ENCODE data around the gene NOC2L.

GRCh38 chr1:945688-946556, 13.1 kb downstream of the NOC2L start:
- TF ChIP-seq CTCF (IDR thresholded peaks at IDR 0.05) (no peak), EP300 (IDR thresholded peaks at IDR 0.05) (no peak)
